Camera-type eye (tissue), 1 donor: ENCODE results near the gene KIF1C. TPM values are rescaled to one million over a fixed set of nuclear protein-coding genes. Genes with fewer than 3 reads are reported as not detected.

Experiments used
- total RNA-seq: library from RNA; depleted of rRNA; stranded (reverse); fragments of >200 nt; gene quantifications from one replicate; pipeline ENCODE4 v1.2.3, GENCODE V29; 2014

KIF1C gene
- 32.3 TPM for total RNA-seq

GRCh38 chr17:4997302-4998026, at the start of gene KIF1C, which contains the start of gene INCA1:
TSS of gene KIF1C (plus strand) at chr17:4997950. CDS start at chr17:5000247, 2,297 bp downstream.
TSS of gene INCA1 (minus strand) at chr17:4997522. CDS start at chr17:4994437, 3,085 bp downstream.

DNA sequence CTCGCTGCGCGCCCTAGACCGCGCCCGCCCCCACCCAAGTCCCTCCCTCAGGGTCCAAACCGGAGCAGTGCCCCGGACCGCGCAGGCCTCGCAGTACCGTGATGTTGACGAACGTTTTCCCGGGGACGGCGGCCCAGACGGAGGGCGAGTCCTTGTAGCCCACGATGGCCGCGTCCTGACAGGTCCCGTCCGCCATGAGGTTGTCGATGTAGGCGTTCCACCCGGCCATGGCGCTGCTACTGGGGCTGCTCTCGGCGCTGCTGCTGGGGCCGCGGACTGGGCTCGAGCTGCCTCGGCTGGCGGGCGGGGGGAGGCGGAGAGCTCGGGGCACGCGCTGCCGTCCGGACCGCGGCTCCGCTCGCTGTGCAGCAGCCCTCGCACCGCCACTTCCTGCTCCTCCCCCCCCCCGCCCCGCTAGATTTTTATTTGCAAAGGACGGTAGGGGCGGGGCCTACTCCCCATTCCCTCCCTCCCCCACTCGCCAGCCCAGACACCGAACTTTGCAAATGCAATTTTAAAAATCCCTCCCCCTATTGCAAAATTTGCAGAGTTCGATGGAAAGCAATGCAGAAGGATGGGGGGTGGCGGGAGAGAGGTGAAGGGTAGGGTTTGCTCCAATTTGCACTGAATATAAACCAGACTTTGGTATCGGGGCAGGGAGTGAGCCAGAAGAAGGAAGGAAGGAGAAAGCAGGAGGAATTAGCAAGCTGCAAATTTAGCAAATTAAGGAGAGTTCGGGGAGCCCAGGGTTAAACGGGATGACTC, 49.4 kb upstream of the KIF1C start, which contains the start of gene PFN1:
Gene PFN1, minus strand, starts transcription at position 365 of the 765 bp plus-strand sequence. Its CDS starts 136 bp downstream, at position 229.

GRCh38 chr17:4950746-4951204, 47.0 kb upstream of the KIF1C start, which contains the start of gene ENO3:
TSS of gene ENO3 (plus strand) at chr17:4951119. CDS start at chr17:4951830, 711 bp downstream.

DNA sequence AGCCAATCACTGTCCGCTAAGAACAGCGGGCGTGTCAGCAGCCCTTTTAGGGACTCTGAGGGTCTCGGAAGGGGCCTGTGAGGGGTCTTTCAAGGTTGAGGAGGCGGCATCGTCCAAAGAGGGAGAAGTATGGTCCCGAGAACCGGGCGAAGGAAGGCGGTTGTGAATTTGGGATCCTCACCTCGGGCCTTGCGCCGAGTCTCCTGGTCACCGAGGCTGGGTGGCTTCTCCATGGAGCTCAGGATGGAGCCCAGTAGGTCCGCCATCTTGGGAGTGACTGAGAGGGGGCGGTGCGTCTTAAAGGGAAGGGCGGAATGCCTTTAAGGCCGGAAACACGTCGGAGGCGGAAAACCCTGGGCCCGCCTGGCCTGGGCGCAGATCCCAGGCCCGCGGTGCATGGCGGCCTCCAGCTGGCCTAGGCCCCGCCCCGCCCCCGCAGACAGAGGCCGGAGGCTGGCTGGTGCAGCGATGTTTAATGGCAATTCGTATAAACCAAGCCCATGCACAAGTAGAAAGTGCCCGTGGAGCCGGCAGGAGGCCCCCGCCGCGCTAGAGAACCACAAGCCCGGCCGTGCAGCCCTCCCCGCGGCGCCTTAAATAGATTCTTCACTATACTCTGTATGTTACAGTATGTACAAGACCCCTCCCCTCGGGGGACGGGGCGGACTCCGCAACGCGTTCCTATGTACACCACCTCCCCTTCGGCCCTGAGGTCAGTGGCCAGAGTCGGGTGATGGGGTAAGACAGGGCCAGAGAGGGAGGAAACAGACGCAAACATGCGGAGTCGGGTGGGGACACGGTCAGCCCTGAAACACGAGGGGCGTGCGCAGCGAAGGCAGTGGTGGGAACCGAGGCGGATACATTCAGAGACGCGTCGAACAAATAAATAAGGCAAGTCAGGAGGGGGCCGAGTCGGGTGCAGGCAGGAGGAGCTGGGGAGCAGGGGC, 29.9 kb upstream of the KIF1C start, which contains the start of gene SPAG7:
Gene SPAG7, minus strand, starts transcription at position 279 of the 947 bp plus-strand sequence. Its CDS starts 13 bp downstream, at position 266.

DNA sequence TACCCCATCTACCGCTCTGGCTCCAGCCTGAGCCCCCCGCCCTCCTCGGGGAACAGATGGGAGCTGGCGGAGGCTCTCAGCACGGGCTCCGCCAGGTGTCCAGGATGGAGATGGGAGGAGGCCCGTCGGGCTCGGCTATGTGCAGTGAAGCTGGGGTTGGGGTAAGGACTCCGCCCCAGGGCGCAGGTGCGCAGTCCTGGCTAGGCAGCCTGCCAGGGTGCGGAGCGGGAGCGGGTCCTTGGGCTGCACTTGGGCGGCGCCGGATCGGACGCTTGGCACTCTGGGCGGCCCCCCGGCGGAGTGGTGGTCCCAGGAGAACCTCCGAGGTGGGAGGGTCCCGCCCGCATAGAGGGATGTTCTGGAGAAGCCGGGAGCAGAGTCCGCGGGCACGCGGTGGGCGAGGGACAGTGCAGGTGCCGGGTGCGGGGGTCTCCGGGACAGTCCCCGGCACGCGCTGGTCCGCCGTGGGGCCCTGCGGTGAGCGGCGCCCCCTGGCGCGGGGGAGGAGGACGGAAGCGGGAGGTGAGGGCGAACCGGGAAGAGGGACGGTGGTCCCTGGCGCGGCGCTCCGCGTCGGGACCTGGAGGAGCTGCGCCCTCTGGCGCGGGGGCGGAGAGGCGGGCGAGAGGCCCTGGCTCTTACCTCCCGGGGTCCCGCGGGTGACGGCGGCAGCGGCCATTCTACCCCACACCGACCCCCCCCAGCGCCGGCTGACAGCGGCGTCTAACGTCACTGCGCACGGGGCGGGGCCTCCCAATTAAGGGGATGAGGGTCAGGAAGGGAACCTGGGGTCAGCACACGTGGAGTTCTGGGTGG, 10.6 kb upstream of the KIF1C start, which contains the start of gene CAMTA2:
Gene CAMTA2, minus strand, starts transcription at position 725 of the 816 bp plus-strand sequence. CDS start 1,453 bp downstream, outside the sequence.

DNA sequence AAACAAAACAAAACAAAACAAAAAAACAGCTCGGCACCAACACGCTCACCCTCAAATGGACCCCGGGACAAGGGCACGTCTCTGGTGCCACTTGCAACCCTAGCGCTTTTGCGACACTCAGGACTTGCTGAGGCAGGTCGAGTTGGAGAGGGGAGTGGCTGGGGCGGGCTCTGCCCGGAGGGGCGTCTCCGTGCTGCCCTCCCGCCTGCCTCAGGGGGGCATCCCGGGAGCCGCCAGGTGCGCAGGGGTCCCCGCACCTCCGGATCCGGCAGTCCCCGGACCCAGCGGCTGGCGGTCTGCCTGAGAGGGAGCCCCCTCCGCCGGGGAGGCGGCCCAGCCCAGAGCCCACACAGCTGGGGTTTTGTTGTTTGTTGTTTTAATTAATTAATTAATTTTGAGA, 37.6 kb downstream of the KIF1C start, which contains the start of gene SLC52A1:
Gene SLC52A1, minus strand, starts transcription at position 112 of the 400 bp plus-strand sequence. CDS start 820 bp downstream, outside the sequence.

Other genes with a start within 250 kb of the KIF1C start
- gene TM4SF5, start 226.1 kb upstream of the KIF1C start, total RNA-seq, result not detected
- 2.3 TPM for gene VMO1, start 211.6 kb upstream of the KIF1C start, total RNA-seq
- gene GLTPD2, start 209.0 kb upstream of the KIF1C start, total RNA-seq, result not detected
- gene PSMB6, start 201.8 kb upstream of the KIF1C start, total RNA-seq, result 76.9 TPM
- gene PLD2, start 190.8 kb upstream of the KIF1C start, total RNA-seq, result 24.4 TPM
- gene MINK1, start 164.6 kb upstream of the KIF1C start, total RNA-seq, result 76.7 TPM
- gene C17orf107, start 98.4 kb upstream of the KIF1C start, total RNA-seq, result 9.5 TPM
- gene CHRNE, start 94.9 kb upstream of the KIF1C start, total RNA-seq, result 0.44 TPM
- gene GP1BA, start 65.7 kb upstream of the KIF1C start, total RNA-seq, result 0.22 TPM
- gene SLC25A11, start 57.9 kb upstream of the KIF1C start, total RNA-seq, result 51.3 TPM
- gene RNF167, start 57.7 kb upstream of the KIF1C start, total RNA-seq, result 35.5 TPM
- 177 TPM for gene PFN1, start 49.4 kb upstream of the KIF1C start, total RNA-seq
- 174 TPM for gene ENO3, start 46.8 kb upstream of the KIF1C start, total RNA-seq
- gene SPAG7, start 30.1 kb upstream of the KIF1C start, total RNA-seq, result 42.4 TPM
- gene CAMTA2, start 10.3 kb upstream of the KIF1C start, total RNA-seq, result 13.4 TPM
- 1.3 TPM for gene INCA1, start 428 bp upstream of the KIF1C start, total RNA-seq
- not detected for gene SLC52A1, start 37.5 kb downstream of the KIF1C start, total RNA-seq
- 11.7 TPM for gene ZFP3, start 80.5 kb downstream of the KIF1C start, total RNA-seq
- gene ZNF232, start 113.9 kb downstream of the KIF1C start, total RNA-seq, result 11.9 TPM
- 0.82 TPM for gene USP6, start 118.1 kb downstream of the KIF1C start, total RNA-seq
- 50.6 TPM for gene ZNF594, start 193.9 kb downstream of the KIF1C start, total RNA-seq
- gene SCIMP, start 236.9 kb downstream of the KIF1C start, total RNA-seq, result 0.77 TPM